ENCODE results near the gene PGM1.

The PGM1 gene

DNA sequence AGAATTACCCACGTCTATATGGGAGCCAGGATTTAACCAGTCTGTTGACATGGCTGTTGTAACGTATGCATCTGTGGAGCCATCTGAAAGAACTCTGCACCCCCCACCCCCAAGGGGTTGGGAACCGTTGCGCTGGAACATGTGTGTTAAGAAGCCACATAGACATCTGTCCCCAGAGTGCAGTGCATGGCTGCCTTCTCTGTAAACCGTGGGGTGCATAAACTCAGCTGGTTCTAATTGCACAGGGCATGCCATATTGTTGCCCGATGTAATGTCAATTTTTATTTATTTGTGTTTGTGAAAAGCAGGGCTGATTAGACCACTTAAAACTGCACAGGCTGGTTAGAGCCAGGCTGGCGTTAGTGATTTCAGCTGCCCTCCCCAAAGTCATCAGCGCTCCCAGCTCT, 110.5 kb downstream of the PGM1 start:
- Histone ChIP-seq H3F3A (ENCODE audit: control insufficient read depth, insufficient read depth) (no peaks in the 10 kb centered on the region), H3K4me1 (ENCODE audit: control insufficient read depth, low read length) (no peaks in the 10 kb centered on the region), H3K79me2 (ENCODE audit: control insufficient read depth, low read length) (no peaks in the 10 kb centered on the region), H4K20me1 (ENCODE audit: control insufficient read depth, insufficient read depth, low read depth, low read length) (no peaks in the 10 kb centered on the region), H3K27ac (ENCODE audit: low read depth, low read length) (no peak overlapping the region), H3K36me3 (ENCODE audit: control insufficient read depth, low read length) (no peaks in the 10 kb centered on the region), H3K9me3 (ENCODE audit: control insufficient read depth, insufficient read depth, low read length) (no peaks in the 10 kb centered on the region), H3K4me2 (ENCODE audit: low read length) (no peak overlapping the region), H3K9me2 (replicated peaks; ENCODE audit: control insufficient read depth, low read length) (no peaks in the 10 kb centered on the region), H3K27me3 (ENCODE audit: control insufficient read depth, low read length) (peaks cover 9% of the 10 kb centered on the region; the same call in 1 of the 2 replicates), H3K4me3 (ENCODE audit: low read length) (no peak overlapping the region)
- no peak for TF ChIP-seq EZH2phosphoT487 (IDR thresholded peaks at IDR 0.05; ENCODE audit: borderline replicate concordance, low read length)
- TF ChIP-seq, protein P1, sequence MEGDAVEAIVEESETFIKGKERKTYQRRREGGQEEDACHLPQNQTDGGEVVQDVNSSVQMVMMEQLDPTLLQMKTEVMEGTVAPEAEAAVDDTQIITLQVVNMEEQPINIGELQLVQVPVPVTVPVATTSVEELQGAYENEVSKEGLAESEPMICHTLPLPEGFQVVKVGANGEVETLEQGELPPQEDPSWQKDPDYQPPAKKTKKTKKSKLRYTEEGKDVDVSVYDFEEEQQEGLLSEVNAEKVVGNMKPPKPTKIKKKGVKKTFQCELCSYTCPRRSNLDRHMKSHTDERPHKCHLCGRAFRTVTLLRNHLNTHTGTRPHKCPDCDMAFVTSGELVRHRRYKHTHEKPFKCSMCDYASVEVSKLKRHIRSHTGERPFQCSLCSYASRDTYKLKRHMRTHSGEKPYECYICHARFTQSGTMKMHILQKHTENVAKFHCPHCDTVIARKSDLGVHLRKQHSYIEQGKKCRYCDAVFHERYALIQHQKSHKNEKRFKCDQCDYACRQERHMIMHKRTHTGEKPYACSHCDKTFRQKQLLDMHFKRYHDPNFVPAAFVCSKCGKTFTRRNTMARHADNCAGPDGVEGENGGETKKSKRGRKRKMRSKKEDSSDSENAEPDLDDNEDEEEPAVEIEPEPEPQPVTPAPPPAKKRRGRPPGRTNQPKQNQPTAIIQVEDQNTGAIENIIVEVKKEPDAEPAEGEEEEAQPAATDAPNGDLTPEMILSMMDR (IDR thresholded peaks at IDR 0.05; ENCODE audit: low read depth, low read length, poor library complexity, severe bottlenecking): no peak

DNA sequence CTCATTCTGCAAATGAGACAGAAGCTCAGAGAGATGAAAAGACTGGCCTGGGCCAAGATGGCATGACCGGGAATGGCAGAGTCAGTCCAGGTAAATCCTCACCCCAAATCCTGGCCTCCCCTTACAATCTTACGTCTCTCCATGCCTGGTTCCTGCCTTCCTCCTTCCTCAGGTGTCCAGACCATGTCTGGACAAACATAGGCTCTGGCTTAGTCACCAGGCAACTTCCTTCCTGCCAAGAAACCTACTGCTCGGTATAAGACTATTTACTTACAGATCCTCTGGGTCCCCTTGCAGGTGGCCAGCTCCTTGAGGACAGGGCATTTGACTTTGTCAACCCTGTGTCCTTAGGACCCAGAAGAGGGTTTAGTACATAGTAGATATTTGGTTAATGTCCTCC, 111.2 kb downstream of the PGM1 start:
- Histone ChIP-seq H3K9me3 (ENCODE audit: control insufficient read depth, insufficient read depth, low read length) (no peaks in the 10 kb centered on the region), H3F3A (ENCODE audit: control insufficient read depth, insufficient read depth) (no peaks in the 10 kb centered on the region), H3K4me3 (ENCODE audit: low read length) (no peak overlapping the region), H3K9me2 (replicated peaks; ENCODE audit: control insufficient read depth, low read length) (no peaks in the 10 kb centered on the region), H3K4me1 (ENCODE audit: control insufficient read depth, low read length) (no peaks in the 10 kb centered on the region), H3K27me3 (ENCODE audit: control insufficient read depth, low read length) (peaks cover 9% of the 10 kb centered on the region; the same call in 1 of the 2 replicates), H4K20me1 (ENCODE audit: control insufficient read depth, insufficient read depth, low read depth, low read length) (no peaks in the 10 kb centered on the region), H3K27ac (ENCODE audit: low read depth, low read length) (no peak overlapping the region), H3K79me2 (ENCODE audit: control insufficient read depth, low read length) (no peaks in the 10 kb centered on the region), H3K36me3 (ENCODE audit: control insufficient read depth, low read length) (no peaks in the 10 kb centered on the region), H3K4me2 (ENCODE audit: low read length) (no peak overlapping the region)
- no peak for TF ChIP-seq EZH2phosphoT487 (IDR thresholded peaks at IDR 0.05; ENCODE audit: borderline replicate concordance, low read length)
- TF ChIP-seq, protein P1 (IDR thresholded peaks at IDR 0.05; ENCODE audit: low read depth, low read length, poor library complexity, severe bottlenecking): no peak

DNA sequence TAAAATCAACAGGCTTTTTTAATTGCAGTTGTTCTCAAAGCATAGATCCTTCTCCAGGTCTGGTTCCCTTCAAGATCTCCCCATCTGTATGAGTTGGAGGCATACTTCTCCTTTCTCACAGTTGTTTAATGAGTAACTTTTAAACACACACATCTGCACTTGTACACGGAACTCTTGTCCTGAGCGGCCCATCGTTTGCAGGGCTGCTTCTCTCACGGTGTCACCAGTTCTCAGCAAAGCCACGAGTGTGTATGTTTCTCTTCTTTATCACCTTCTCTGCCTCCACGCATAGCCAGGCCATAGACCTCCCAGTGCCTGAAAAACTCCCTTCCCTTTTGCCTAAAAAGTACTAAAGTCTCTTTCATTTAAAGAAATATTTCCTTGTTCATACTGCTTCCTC, 111.9 kb downstream of the PGM1 start:
- no peak overlapping the region for H3K27ac ChIP-seq (ENCODE audit: low read depth, low read length)
- no peaks in the 10 kb centered on the region for H3K36me3 ChIP-seq (ENCODE audit: control insufficient read depth, low read length)
- no peaks in the 10 kb centered on the region for H3K9me2 ChIP-seq (replicated peaks; ENCODE audit: control insufficient read depth, low read length)
- TF ChIP-seq, protein P1 (IDR thresholded peaks at IDR 0.05; ENCODE audit: low read depth, low read length, poor library complexity, severe bottlenecking): no peak
- no peak for TF ChIP-seq EZH2phosphoT487 (IDR thresholded peaks at IDR 0.05; ENCODE audit: borderline replicate concordance, low read length)
- no peaks in the 10 kb centered on the region for H3F3A ChIP-seq (ENCODE audit: control insufficient read depth, insufficient read depth)
- H3K4me3 ChIP-seq (ENCODE audit: low read length): no peak overlapping the region
- no peaks in the 10 kb centered on the region for H3K4me1 ChIP-seq (ENCODE audit: control insufficient read depth, low read length)
- H4K20me1 ChIP-seq (ENCODE audit: control insufficient read depth, insufficient read depth, low read depth, low read length): no peaks in the 10 kb centered on the region
- H3K79me2 ChIP-seq (ENCODE audit: control insufficient read depth, low read length): no peaks in the 10 kb centered on the region
- H3K9me3 ChIP-seq (ENCODE audit: control insufficient read depth, insufficient read depth, low read length): no peaks in the 10 kb centered on the region
- peaks cover 9% of the 10 kb centered on the region; the same call in 1 of the 2 replicates for H3K27me3 ChIP-seq (ENCODE audit: control insufficient read depth, low read length)
- no peak overlapping the region for H3K4me2 ChIP-seq (ENCODE audit: low read length)
